RWPE2 (cell line): ENCODE measurements around the gene WWOX.

Source experiments
- ATAC-seq: fragments of 200-7000 bp; cut with Tn5 transposase; 3 replicates; pipeline ENCODE4 v1.9.1; 2021; ENCODE audit warnings: low read depth
- DNase-seq: peaks from one replicate; pipeline ENCODE4 v3.0.0-alpha.2; 2020; ENCODE audit warnings: low spot score
- H3K27ac ChIP-seq: fragments of 450-650 bp; 2 replicates; pipeline ENCODE4 v1.5.1; 2017; ENCODE audit warnings: mild to moderate bottlenecking; ENCODE audit not compliant: poor library complexity, severe bottlenecking
- H3K27me3 ChIP-seq: fragments of 250-450 bp; sonication (Bioruptor Pico); 2 replicates; pipeline ENCODE4 v1.5.1; 2021; ENCODE audit warnings: mild to moderate bottlenecking, moderate library complexity; ENCODE audit not compliant: insufficient read depth, poor library complexity, severe bottlenecking
- H3K36me3 ChIP-seq: fragments of 250-450 bp; sonication (Bioruptor Pico); 2 replicates; pipeline ENCODE4 v1.5.1; 2020; ENCODE audit warnings: low read depth, mild to moderate bottlenecking, moderate library complexity
- H3K4me1 ChIP-seq: fragments of 250-450 bp; sonication (Bioruptor Pico); 2 replicates; pipeline ENCODE4 v1.5.1; 2021; ENCODE audit warnings: mild to moderate bottlenecking, moderate library complexity; ENCODE audit not compliant: insufficient read depth, poor library complexity, severe bottlenecking
- H3K4me3 ChIP-seq: fragments of 250-450 bp; sonication (Bioruptor Pico); 2 replicates; pipeline ENCODE4 v1.5.1; 2021; ENCODE audit warnings: mild to moderate bottlenecking, moderate library complexity; ENCODE audit not compliant: severe bottlenecking
- H3K9me3 ChIP-seq: fragments of 250-450 bp; sonication (Bioruptor Pico); 2 replicates; pipeline ENCODE4 v1.5.1; 2021; ENCODE audit warnings: mild to moderate bottlenecking, moderate library complexity; ENCODE audit not compliant: severe bottlenecking
- TF ChIP-seq, protein P1 (sequence below): fragments of 450-650 bp; IDR thresholded peaks from one replicate; pipeline ENCODE4 v1.5.1; 2017; ENCODE audit warnings: mild to moderate bottlenecking, moderate library complexity; ENCODE audit not compliant: poor library complexity, severe bottlenecking

Gene WWOX

DNA sequence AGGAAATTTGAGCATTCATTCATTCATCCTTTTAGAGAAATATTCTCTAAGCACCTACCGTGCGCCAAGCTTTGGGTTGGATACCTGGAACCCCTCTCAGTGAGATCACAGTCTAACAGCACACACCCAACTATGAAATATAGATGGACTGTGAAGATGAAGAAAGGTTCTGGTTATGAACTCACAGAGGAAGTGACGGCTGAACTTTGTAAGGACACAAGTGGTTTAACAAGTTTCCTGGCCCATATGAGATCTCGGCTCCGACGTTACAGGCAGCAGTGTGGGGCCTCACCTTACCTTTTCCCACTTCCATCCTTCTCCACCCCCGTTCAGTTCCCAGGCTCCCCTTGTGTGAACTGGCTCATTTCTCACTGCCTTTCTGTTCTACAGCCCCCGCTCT is 1094.8 kb downstream of the WWOX start:
- TF ChIP-seq, protein P1, sequence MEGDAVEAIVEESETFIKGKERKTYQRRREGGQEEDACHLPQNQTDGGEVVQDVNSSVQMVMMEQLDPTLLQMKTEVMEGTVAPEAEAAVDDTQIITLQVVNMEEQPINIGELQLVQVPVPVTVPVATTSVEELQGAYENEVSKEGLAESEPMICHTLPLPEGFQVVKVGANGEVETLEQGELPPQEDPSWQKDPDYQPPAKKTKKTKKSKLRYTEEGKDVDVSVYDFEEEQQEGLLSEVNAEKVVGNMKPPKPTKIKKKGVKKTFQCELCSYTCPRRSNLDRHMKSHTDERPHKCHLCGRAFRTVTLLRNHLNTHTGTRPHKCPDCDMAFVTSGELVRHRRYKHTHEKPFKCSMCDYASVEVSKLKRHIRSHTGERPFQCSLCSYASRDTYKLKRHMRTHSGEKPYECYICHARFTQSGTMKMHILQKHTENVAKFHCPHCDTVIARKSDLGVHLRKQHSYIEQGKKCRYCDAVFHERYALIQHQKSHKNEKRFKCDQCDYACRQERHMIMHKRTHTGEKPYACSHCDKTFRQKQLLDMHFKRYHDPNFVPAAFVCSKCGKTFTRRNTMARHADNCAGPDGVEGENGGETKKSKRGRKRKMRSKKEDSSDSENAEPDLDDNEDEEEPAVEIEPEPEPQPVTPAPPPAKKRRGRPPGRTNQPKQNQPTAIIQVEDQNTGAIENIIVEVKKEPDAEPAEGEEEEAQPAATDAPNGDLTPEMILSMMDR, result no peak
- Histone ChIP-seq H3K9me3 (no peaks in the 10 kb centered on the region), H3K36me3 (no peaks in the 10 kb centered on the region), H3K27me3 (peaks cover 9% of the 10 kb centered on the region), H3K4me1 (no peaks in the 10 kb centered on the region), H3K27ac (no peak overlapping the region), H3K4me3 (no peak overlapping the region)
- ATAC-seq, result no peak
- no peak for DNase-seq

DNA sequence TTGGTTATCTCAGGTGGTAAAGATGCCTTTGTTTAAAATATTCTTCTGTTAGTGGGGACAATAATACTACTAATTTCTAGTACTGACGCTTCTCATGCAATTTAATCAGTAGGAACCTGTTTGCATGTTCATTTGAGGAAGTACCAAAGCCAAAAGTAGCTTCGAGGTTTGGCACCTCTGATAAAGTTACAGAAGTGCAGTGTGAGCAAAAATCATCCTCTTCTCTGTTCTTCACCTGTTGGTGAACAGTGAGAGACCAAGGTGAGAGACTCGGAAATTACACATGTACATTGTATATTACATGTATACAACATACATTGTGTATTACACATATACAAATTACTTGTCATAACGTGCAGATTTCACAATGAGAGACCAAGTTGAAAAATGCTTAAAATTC is 1096.5 kb downstream of the WWOX start:
- Histone ChIP-seq H3K4me3 (no peak overlapping the region), H3K27ac (no peak overlapping the region), H3K9me3 (no peaks in the 10 kb centered on the region), H3K4me1 (no peaks in the 10 kb centered on the region), H3K27me3 (peaks cover 9% of the 10 kb centered on the region), H3K36me3 (no peaks in the 10 kb centered on the region)
- no peak for ATAC-seq
- no peak for DNase-seq
- TF ChIP-seq, protein P1, result no peak

DNA sequence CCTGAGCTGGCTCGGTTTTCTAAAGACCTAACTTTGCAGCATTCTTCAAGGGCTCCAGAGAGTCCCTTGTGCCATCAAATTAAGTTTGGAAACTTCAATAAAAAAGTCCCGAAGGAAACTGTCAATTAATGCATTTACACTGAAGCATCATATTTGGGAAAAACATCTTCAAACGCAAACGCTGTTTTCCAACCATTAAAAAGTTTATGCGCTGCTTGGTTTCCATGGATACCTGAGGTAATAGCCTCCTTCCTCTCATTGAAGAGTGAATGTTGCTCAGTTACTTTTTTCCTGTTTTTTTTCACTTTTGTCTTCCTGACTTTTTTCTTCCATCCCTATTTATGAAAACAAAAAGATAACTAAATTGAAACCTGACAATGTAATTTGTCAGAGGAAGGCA is 1102.0 kb downstream of the WWOX start:
- H3K4me1 ChIP-seq, result no peaks in the 10 kb centered on the region
- H3K36me3 ChIP-seq, result no peaks in the 10 kb centered on the region
- ATAC-seq (no peak), DNase-seq (no peak)
- H3K27me3 ChIP-seq, result no peaks in the 10 kb centered on the region
- TF ChIP-seq, protein P1, result no peak
- no peaks in the 10 kb centered on the region for H3K9me3 ChIP-seq
- no peak overlapping the region for H3K27ac ChIP-seq
- no peak overlapping the region for H3K4me3 ChIP-seq

DNA sequence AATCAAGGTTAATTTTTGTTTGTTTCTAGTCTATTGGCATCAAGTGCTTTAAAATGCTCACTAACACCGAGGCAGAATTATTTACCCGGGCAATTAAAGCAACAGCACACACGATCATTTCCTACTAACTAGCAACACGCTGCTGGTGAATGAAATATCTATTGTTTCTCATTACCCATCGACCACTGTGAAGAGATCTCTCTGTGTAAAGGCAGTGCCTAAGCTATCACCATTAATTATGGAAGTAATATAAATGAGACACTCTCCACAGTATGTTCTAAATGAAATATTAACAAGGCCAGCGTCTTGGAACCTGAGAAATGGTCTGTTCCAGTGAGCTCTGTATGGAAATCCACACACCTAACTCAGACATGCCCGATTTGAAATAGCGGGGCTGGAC is 1103.5 kb downstream of the WWOX start:
- DNase-seq, result no peak
- H3K36me3 ChIP-seq, result no peaks in the 10 kb centered on the region
- no peak overlapping the region for H3K4me3 ChIP-seq
- H3K4me1 ChIP-seq, result no peaks in the 10 kb centered on the region
- TF ChIP-seq, protein P1, result no peak
- ATAC-seq, result no peak
- H3K27ac ChIP-seq, result no peak overlapping the region
- H3K27me3 ChIP-seq, result no peaks in the 10 kb centered on the region
- H3K9me3 ChIP-seq, result no peaks in the 10 kb centered on the region

DNA sequence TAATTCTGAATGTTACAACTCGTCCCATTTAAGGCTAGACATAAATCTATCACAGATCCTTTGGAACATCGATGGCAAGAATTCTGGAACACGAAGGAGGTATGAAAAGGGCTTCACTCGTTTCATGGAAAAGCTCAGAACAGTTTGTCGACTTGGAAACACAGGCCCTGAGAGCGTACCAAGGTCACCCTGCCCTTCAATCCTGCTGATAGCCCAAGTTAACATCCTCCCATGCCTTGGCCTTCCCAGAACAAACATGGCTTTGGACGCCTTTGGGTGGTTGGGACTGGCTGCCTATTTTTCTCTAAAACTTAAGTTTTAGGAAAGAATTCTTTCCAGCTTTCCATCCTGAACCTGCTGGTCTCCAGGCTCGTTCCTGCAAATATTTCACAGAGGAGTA is 1105.0 kb downstream of the WWOX start:
- no peaks in the 10 kb centered on the region for H3K9me3 ChIP-seq
- no peak overlapping the region for H3K4me3 ChIP-seq
- H3K36me3 ChIP-seq, result no peaks in the 10 kb centered on the region
- TF ChIP-seq, protein P1, result no peak
- DNase-seq, result no peak
- no peak overlapping the region for H3K27ac ChIP-seq
- no peak for ATAC-seq
- no peaks in the 10 kb centered on the region for H3K4me1 ChIP-seq
- H3K27me3 ChIP-seq, result no peaks in the 10 kb centered on the region
